GM21423 (cell line): ENCODE results near the gene TRIO.
"Not testable (repeated sequence)": the region's sequence is repeated elsewhere in the genome, so short reads cannot be mapped to it uniquely, and the experiment has no call there.

Experiments used
- ATAC-seq: cut with Tn5 transposase; IDR thresholded peaks from one replicate; pipeline ENCODE4 v1.9.1; 2021; ENCODE audit warnings: mild to moderate bottlenecking, moderate library complexity; ENCODE audit not compliant: unreplicated experiment

The TRIO gene

GRCh38 chr5:14369780-14370179, 226.6 kb downstream of the TRIO start:
- ATAC-seq: no peak

- ATAC-seq: no peak
Measured at GRCh38 chr5:14370386-14370785, 227.2 kb downstream of the TRIO start.

GRCh38 chr5:14373685-14374084, 230.5 kb downstream of the TRIO start:
- no peak for ATAC-seq

- ATAC-seq: no peak
Measured at GRCh38 chr5:14374100-14374499, 231.0 kb downstream of the TRIO start.

GRCh38 chr5:14376789-14377188, 233.6 kb downstream of the TRIO start:
- ATAC-seq: no peak

GRCh38 chr5:14379739-14380497, 236.8 kb downstream of the TRIO start:
- ATAC-seq: no peak

GRCh38 chr5:14380712-14381111, 237.6 kb downstream of the TRIO start:
- no peak for ATAC-seq

- ATAC-seq: no peak
Measured at GRCh38 chr5:14382640-14383039, 239.5 kb downstream of the TRIO start.

- no peak for ATAC-seq
Measured at GRCh38 chr5:14383923-14384322, 240.8 kb downstream of the TRIO start.

GRCh38 chr5:14385019-14385418, 241.9 kb downstream of the TRIO start:
- no peak for ATAC-seq

GRCh38 chr5:14386884-14387624, 243.9 kb downstream of the TRIO start:
- no peak for ATAC-seq

GRCh38 chr5:14388741-14389140, 245.6 kb downstream of the TRIO start:
- no peak for ATAC-seq

- not testable (repeated sequence) for ATAC-seq
Measured at GRCh38 chr5:14392552-14392951, 249.4 kb downstream of the TRIO start.

- no peak for ATAC-seq
Measured at GRCh38 chr5:14394365-14394764, 251.2 kb downstream of the TRIO start.

GRCh38 chr5:14395411-14395810, 252.3 kb downstream of the TRIO start:
- ATAC-seq: no peak

- no peak for ATAC-seq
Measured at GRCh38 chr5:14396066-14396465, 252.9 kb downstream of the TRIO start.

- no peak for ATAC-seq
Measured at GRCh38 chr5:14396737-14397136, 253.6 kb downstream of the TRIO start.

GRCh38 chr5:14397717-14398116, 254.6 kb downstream of the TRIO start:
- ATAC-seq: no peak

GRCh38 chr5:14399054-14399692, 256.0 kb downstream of the TRIO start:
- ATAC-seq: no peak

GRCh38 chr5:14400085-14400484, 256.9 kb downstream of the TRIO start:
- ATAC-seq: no peak

- ATAC-seq: no peak
Measured at GRCh38 chr5:14400611-14401010, 257.5 kb downstream of the TRIO start.

GRCh38 chr5:14401639-14402038, 258.5 kb downstream of the TRIO start:
- no peak for ATAC-seq
